NCI-H526 treated with DMSO at 0.1 percent for 48 hours (cell line): ENCODE measurements around the gene NR1H2.
A peak's percentile ranks its signal among the peaks of the same experiment; 100 is the strongest.
"Not testable (repeated sequence)": the region's sequence is repeated elsewhere in the genome, so short reads cannot be mapped to it uniquely, and the experiment has no call there.

Source experiments
- DNase-seq: peaks from one replicate; lab custom pipeline; 2025; lab: John Stamatoyannopoulos, UW

NR1H2 gene

GRCh38 chr19:50376166-50377050 lies at the start of gene NR1H2:
NR1H2 (plus strand) TSS chr19:50376457; CDS start chr19:50377606, 1,149 bp downstream.
- peak; percentile 87 for DNase-seq

- DNase-seq = no peak
These were observed 49.2 kb upstream of the NR1H2 start for GRCh38 chr19:50327013-50327412.

- DNase-seq = no peak
These were observed 48.6 kb upstream of the NR1H2 start for GRCh38 chr19:50327461-50328223.

- no peak for DNase-seq
These were observed 47.9 kb upstream of the NR1H2 start for GRCh38 chr19:50328224-50328872.

- DNase-seq = no peak
These were observed 47.4 kb upstream of the NR1H2 start for GRCh38 chr19:50328873-50329145.

DNA sequence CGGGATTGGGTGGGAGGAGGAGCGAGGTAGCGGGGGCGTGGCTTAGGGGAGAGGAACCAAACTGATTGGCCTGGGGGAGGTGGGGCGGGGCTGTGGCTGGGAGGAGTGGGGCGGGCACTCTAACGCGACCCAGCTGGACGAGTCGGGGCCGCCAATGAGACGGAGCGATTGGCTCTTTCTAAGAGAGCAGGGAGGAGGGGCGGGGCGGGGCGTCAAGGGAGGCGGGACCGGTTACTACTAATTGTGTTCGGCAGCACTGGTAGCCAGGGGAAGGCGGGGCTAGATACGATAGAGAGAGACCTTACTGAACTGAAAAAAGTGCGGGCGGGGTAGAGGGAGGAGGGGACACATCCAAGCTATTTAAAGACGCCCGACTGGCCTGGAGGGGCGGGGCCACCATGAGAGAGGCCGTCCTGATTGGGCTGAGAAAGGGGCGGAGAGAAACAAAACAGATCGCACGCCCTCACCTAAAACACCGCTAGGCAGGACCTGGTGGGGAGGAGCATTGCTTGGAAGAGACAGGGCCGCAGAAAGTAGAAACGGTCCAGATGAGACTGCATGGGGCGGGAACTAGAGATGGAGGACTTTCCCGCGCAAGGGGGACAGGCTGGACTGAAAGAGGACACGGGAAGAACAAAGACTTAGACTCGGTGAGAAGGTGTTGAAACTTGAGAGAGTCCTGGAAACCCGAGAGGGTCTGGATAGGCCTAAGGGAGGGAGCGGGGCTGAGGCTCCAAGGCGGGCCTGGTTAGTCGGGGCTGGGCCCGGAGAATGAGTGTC lies 46.9 kb upstream of the NR1H2 start, which contains the start of gene KCNC3:
KCNC3 (minus strand) TSS at position 232 of the 780 bp plus-strand sequence. CDS start 295 bp downstream, outside the sequence.
- DNase-seq = peak; percentile 98

- DNase-seq = not testable (repeated sequence)
These were observed 46.3 kb upstream of the NR1H2 start for GRCh38 chr19:50329926-50330294.

- DNase-seq = peak; percentile 62
These were observed 45.7 kb upstream of the NR1H2 start for GRCh38 chr19:50330365-50331078.

DNA sequence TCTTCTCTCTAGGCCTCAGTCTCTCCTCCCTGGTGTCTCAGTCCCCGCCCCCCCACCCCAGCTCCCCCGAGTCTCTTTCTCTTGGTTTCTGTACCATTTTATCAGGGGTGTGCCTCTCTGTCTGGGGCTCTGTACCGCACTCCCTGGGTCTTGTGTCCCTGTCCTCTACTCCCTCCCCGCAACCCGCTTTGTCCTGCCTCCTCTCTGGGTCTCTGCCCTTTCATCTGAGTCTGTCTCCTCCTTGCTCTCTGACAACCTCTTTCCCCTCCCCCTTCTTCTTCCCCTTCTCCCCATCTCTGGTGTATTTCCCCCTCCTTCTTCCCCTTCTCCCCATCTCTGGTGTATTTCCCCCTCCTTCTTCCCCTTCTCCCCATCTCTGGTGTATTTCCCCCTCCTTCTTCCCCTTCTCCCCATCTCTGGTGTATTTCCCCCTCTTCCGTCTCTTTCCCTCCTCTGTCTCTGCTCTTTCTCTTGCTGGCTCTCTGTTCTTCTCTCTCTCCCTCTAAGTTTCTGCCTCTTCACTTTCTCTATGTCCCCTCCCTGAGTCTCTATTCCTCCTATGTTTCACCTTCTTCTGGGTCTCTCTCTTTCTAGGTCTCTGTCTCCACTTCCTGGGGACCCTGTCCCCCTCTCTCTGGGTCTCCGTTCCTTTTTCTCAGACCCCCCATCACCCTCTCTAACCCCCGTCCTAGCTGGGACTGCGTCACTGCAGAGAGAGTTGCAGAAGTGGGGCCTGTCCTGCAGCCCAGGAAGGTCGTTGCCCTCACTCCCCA lies 44.9 kb upstream of the NR1H2 start:
- DNase-seq = no peak

- DNase-seq = no peak
These were observed 44.3 kb upstream of the NR1H2 start for GRCh38 chr19:50331994-50332243.

- DNase-seq = no peak
These were observed 43.8 kb upstream of the NR1H2 start for GRCh38 chr19:50332244-50333038.

GRCh38 chr19:50333235-50333736 lies 43.0 kb upstream of the NR1H2 start:
- DNase-seq = peak; percentile 91

GRCh38 chr19:50333737-50334617 lies 42.3 kb upstream of the NR1H2 start:
- DNase-seq = peak; percentile 91

GRCh38 chr19:50334741-50335421 lies 41.4 kb upstream of the NR1H2 start:
- DNase-seq = no peak

DNA sequence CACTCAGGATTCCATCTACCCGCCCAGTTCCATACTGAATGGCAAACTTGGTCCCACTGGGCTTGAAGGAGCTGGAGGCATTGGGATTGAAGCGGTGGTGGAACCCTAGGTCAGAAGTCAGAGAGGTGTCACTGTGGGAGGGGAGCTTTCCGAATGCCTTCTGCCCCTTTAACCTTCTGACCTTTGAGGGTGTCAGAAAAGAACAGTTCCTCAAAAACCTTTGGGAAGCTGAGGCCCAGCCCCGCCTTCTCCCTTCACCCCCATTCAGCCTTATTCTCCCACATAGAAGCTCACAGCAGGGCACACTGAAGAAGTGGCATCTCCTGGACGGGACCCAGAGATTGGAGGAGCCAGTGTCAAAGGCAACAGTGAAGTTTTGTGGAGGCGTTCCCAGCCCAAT lies 39.2 kb upstream of the NR1H2 start:
- not testable (repeated sequence) for DNase-seq

GRCh38 chr19:50340331-50340730 lies 35.9 kb upstream of the NR1H2 start:
- DNase-seq = no peak

DNA sequence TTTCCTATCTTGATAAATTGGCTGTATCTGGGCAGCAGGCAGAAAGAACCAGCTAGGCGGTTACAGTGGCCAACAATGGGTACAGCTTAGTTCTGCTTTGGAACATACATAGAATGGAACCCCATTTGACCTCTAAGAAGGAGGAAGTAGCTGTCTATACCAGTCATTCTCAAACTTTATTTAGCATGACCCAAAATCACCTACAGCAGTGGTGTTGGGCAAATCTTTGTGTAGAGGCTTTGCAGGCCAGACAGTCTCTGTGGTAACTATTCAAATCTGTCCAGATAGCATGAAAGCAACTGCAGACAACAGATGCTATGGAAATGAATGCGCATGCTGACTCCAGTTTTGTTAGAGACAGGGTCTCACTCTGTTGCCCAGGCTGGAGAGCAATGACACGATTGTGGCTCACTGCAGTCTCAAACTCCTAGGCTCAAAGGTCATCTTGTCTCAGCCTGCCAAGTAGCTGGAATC lies 35.1 kb upstream of the NR1H2 start:
- DNase-seq = no peak
